HCT116 (cell line): ENCODE data around the gene SPATA17. TPM values are rescaled to one million over a fixed set of nuclear protein-coding genes. Genes with fewer than 3 reads are reported as not detected.

Experiments used
- ATAC-seq: fragments of 200-7000 bp; cut with Tn5 transposase; 2 replicates; pipeline ENCODE4 v1.9.1; 2020; ENCODE audit warnings: mild to moderate bottlenecking, moderate library complexity
- BruUV-seq: library from RNA; stranded (reverse); fragments of 400-500 nt; replicated peaks from 2 replicates; lab custom pipeline; 2021; lab: Mats Ljungman, UMichigan
- CTCF ChIA-PET: fragments of 300-600 bp; sonication (Branson Sonifier 250); formaldehyde crosslinking; loops from one replicate; lab custom pipeline; 2021; ENCODE audit warnings: antibody characterized with exemption; lab: Charles Lee
- POLR2A ChIA-PET: fragments of 300-600, 350-600 bp; sonication (Branson Sonifier 250); formaldehyde crosslinking; loops from one replicate; lab custom pipeline; 2021; ENCODE audit warnings: antibody characterized with exemption; lab: Charles Lee
- RAD21 ChIA-PET, 2 experiments: fragments of 300-600 bp; sonication (Branson Sonifier 250); formaldehyde crosslinking; loops; one replicate each; lab custom pipeline; 2023; ENCODE audit warnings: low total read pairs in 2 of 2; ENCODE audit not compliant: uncharacterized antibody in 2 of 2, unreplicated experiment in 2 of 2, low non-redundant PET in 1 of 2; lab: Charles Lee
- DNase-seq: peaks from one replicate; pipeline ENCODE4 v3.0.0-alpha.2; 2010; ENCODE audit warnings: low read depth, low spot score
- H2AFZ ChIP-seq: fragments of 200-600 bp; shearing (Covaris generic), sonication (generic); 2 replicates; pipeline ENCODE4 v1.6.1; 2017; ENCODE audit warnings: low read depth, mixed run types, mixed read lengths, antibody characterized with exemption, low read length; ENCODE audit not compliant: poor library complexity, severe bottlenecking
- H3K27ac ChIP-seq: 2 replicates; pipeline ENCODE4 v1.5.1; 2012; ENCODE audit warnings: low read depth, low read length
- H3K27me3 ChIP-seq: fragments of 200-600 bp; sonication (generic); 2 replicates; pipeline ENCODE4 v1.6.1; 2016; ENCODE audit warnings: mixed run types, low read length, mixed read lengths; ENCODE audit not compliant: insufficient read depth
- H3K36me3 ChIP-seq, 2 experiments: fragments of 200-500 bp in 1 of 2; fragments of 200-600 bp in 1 of 2; sonication (Bioruptor generic) in 1 of 2; sonication (generic) in 1 of 2; 2 replicates each; pipeline versions ENCODE4 v1.5.1 to v1.6.1; 2014 to 2016; ENCODE audit warnings: low read length in 2 of 2, inconsistent platforms in 1 of 2, mixed read lengths in 1 of 2, mixed run types in 1 of 2; ENCODE audit not compliant: insufficient read depth in 2 of 2, control insufficient read depth in 1 of 2
- H3K4me1 ChIP-seq, 2 experiments: fragments of 200-600 bp in 1 of 2; sonication (generic) in 1 of 2; 2 replicates each; pipeline versions ENCODE4 v1.5.1 to v1.6.1; 2012 to 2017; ENCODE audit warnings: low read length in 2 of 2, inconsistent platforms in 1 of 2, mild to moderate bottlenecking in 1 of 2, mixed read lengths in 1 of 2, mixed run types in 1 of 2, moderate library complexity in 1 of 2; ENCODE audit not compliant: insufficient read depth in 2 of 2, control insufficient read depth in 1 of 2
- H3K4me2 ChIP-seq: fragments of 200-600 bp; sonication (generic); 2 replicates; pipeline ENCODE4 v1.6.1; 2017; ENCODE audit warnings: mixed run types, low read length, mixed read lengths
- H3K4me3 ChIP-seq, 2 experiments: fragments of 200-600 bp in 1 of 2; sonication (generic) in 1 of 2; replicated peaks in 1 of 2; 2 replicates each; pipeline ENCODE4 v1.5.1; 2011 to 2016; ENCODE audit warnings: low read length in 2 of 2, control low read depth in 1 of 2, low read depth in 1 of 2, mild to moderate bottlenecking in 1 of 2, mixed read lengths in 1 of 2, mixed run types in 1 of 2
- H3K79me2 ChIP-seq: fragments of 200-600 bp; sonication (generic); 2 replicates; pipeline ENCODE4 v1.6.1; 2017; ENCODE audit warnings: mild to moderate bottlenecking, mixed run types, low read length, moderate library complexity, mixed read lengths; ENCODE audit not compliant: insufficient read depth
- H3K9ac ChIP-seq: fragments of 200-600 bp; sonication (generic); 2 replicates; pipeline ENCODE4 v1.6.1; 2016; ENCODE audit warnings: low read length, mixed read lengths
- H3K9me2 ChIP-seq: fragments of 200-600 bp; sonication (generic), shearing (Covaris generic); 2 replicates; pipeline ENCODE4 v1.6.1; 2017; ENCODE audit warnings: mixed run types, mild to moderate bottlenecking, moderate library complexity; ENCODE audit not compliant: insufficient read depth
- H3K9me3 ChIP-seq, 2 experiments: fragments of 200-500 bp in 1 of 2; fragments of 200-600 bp in 1 of 2; sonication (Bioruptor generic) in 1 of 2; sonication (generic) in 1 of 2; 2 replicates each; pipeline ENCODE4 v1.6.1; 2014 to 2017; ENCODE audit warnings: low read length in 2 of 2, mixed read lengths in 2 of 2, inconsistent platforms in 1 of 2, low read depth in 1 of 2, mild to moderate bottlenecking in 1 of 2, mixed run types in 1 of 2, moderate library complexity in 1 of 2; ENCODE audit not compliant: control insufficient read depth in 1 of 2, insufficient read depth in 1 of 2
- H4K20me1 ChIP-seq: fragments of 200-600 bp; sonication (generic), shearing (Covaris generic); 2 replicates; pipeline ENCODE4 v1.6.1; 2017; ENCODE audit warnings: mixed run types, mild to moderate bottlenecking, moderate library complexity; ENCODE audit not compliant: insufficient read depth
- CBX3 ChIP-seq: IDR thresholded peaks from 2 replicates; pipeline ENCODE4 v1.6.1; 2012; ENCODE audit warnings: low read depth
- CEBPB ChIP-seq: IDR thresholded peaks from 2 replicates; pipeline ENCODE4 v1.6.1; 2012; ENCODE audit warnings: low read depth
- ELF1 ChIP-seq: IDR thresholded peaks from 2 replicates; pipeline ENCODE4 v1.6.1; 2012; ENCODE audit warnings: low read depth, borderline replicate concordance
- EZH2 ChIP-seq: fragments of 200-600 bp; sonication (generic); IDR thresholded peaks from 2 replicates; pipeline ENCODE4 v1.6.1; 2017; ENCODE audit warnings: antibody characterized with exemption, mixed run types
- JUND ChIP-seq: IDR thresholded peaks from 2 replicates; pipeline ENCODE4 v1.6.1; 2012
- MAX ChIP-seq: IDR thresholded peaks from 2 replicates; pipeline ENCODE4 v1.6.1; 2012
- POLR2AphosphoS5 ChIP-seq: IDR thresholded peaks from 2 replicates; pipeline ENCODE4 v1.6.1; 2011; ENCODE audit warnings: mild to moderate bottlenecking, low read depth, low read length, moderate library complexity
- RAD21 ChIP-seq: IDR thresholded peaks from 2 replicates; pipeline ENCODE4 v1.6.1; 2012; ENCODE audit warnings: low read depth, mild to moderate bottlenecking
- SIN3A ChIP-seq: IDR thresholded peaks from 2 replicates; pipeline ENCODE4 v1.6.1; 2012; ENCODE audit warnings: low read depth
- SP1 ChIP-seq: IDR thresholded peaks from 2 replicates; pipeline ENCODE4 v1.6.1; 2012; ENCODE audit warnings: low read depth
- TCF7L2 ChIP-seq: IDR thresholded peaks from 2 replicates; pipeline ENCODE4 v1.7.0; 2011; ENCODE audit warnings: borderline replicate concordance, inconsistent platforms; ENCODE audit not compliant: insufficient read depth, insufficient read length; ENCODE audit errors: extremely low read depth
- YY1 ChIP-seq: IDR thresholded peaks from 2 replicates; pipeline ENCODE4 v1.6.1; 2011; ENCODE audit warnings: low read length, low read depth, moderate library complexity, mild to moderate bottlenecking; ENCODE audit not compliant: insufficient replicate concordance; ENCODE audit errors: extremely low read depth
- ZFX ChIP-seq: fragments of 450-650 bp; IDR thresholded peaks from 2 replicates; pipeline ENCODE4 v1.6.1; 2017
- ZNF274 ChIP-seq: fragments of 200-500 bp; sonication (Bioruptor generic); IDR thresholded peaks from 2 replicates; pipeline ENCODE4 v1.6.1; 2014; ENCODE audit warnings: mild to moderate bottlenecking, low read depth, low read length, inconsistent platforms
- intact Hi-C: fragments of 100-400 bp; cut with micrococcal nuclease; formaldehyde crosslinking; loops from 2 replicates; pipeline ENCODE4 v1.10.0; 2022
- total RNA-seq: library from RNA; stranded (reverse); gene quantifications from one replicate; pipeline ENCODE4 v1.2.1, GENCODE V29; 2021; ENCODE audit not compliant: unreplicated experiment
- TF ChIP-seq, protein P1 (sequence below), 3 experiments: fragments of 200-600 bp in 1 of 3; sonication (generic) in 1 of 3; IDR thresholded peaks in 2 of 3; conservative IDR thresholded peaks in 1 of 3; 2 replicates each; pipeline ENCODE4 v1.5.1; 2012 to 2017; ENCODE audit warnings: low read depth in 2 of 3, low read length in 2 of 3, antibody characterized with exemption in 1 of 3, borderline replicate concordance in 1 of 3, control low read depth in 1 of 3, mild to moderate bottlenecking in 1 of 3, mixed read lengths in 1 of 3, mixed run types in 1 of 3, moderate library complexity in 1 of 3; ENCODE audit not compliant: insufficient read depth in 1 of 3
- TF ChIP-seq, protein P2 (sequence below): IDR thresholded peaks from 2 replicates; pipeline ENCODE4 v1.6.1; 2012
- TF ChIP-seq, protein P3 (sequence below): IDR thresholded peaks from 2 replicates; pipeline ENCODE4 v1.6.1; 2012; ENCODE audit warnings: low read depth

Gene SPATA17
- total RNA-seq, 1 experiment from 2014 or later = 2.5 TPM

- TF ChIP-seq ZFX (no peak), JUND (no peak), CEBPB (no peak), SIN3A (no peak), CBX3 (no peak), ZNF274 (no peak)
- DNase-seq (no peak), ATAC-seq (no peak)
- Histone ChIP-seq H3K4me1 (no peaks in the 10 kb centered on the region), H2AFZ (no peak overlapping the region), H3K27me3 (no peaks in the 10 kb centered on the region), H3K9me3 (no peaks in the 10 kb centered on the region), H3K79me2 (no peaks in the 10 kb centered on the region), H3K9me2 (no peaks in the 10 kb centered on the region), H3K4me3 (no peak overlapping the region), H3K27ac (no peak overlapping the region), H4K20me1 (no peaks in the 10 kb centered on the region), H3K36me3 (no peaks in the 10 kb centered on the region), H3K9ac (no peak overlapping the region), H3K4me2 (no peak overlapping the region)
- POLR2A ChIA-PET = no interaction called here
- RAD21 ChIA-PET = no interaction called here
- CTCF ChIA-PET = no interaction called here
- BruUV-seq = no TSS peak
- intact Hi-C loops = no loop called here
These were observed 45.6 kb upstream of the SPATA17 start for GRCh38 chr1:217585577-217585976.

- Histone ChIP-seq H3K4me3 (no peak overlapping the region), H3K4me1 (no peaks in the 10 kb centered on the region), H4K20me1 (no peaks in the 10 kb centered on the region), H3K27me3 (no peaks in the 10 kb centered on the region), H3K27ac (no peak overlapping the region), H3K79me2 (no peaks in the 10 kb centered on the region), H3K9me3 (no peaks in the 10 kb centered on the region), H3K9ac (no peak overlapping the region), H3K4me2 (no peak overlapping the region), H3K9me2 (no peaks in the 10 kb centered on the region), H3K36me3 (no peaks in the 10 kb centered on the region), H2AFZ (no peak overlapping the region)
- POLR2A ChIA-PET = no interaction called here
- RAD21 ChIA-PET = no interaction called here
- no peak for DNase-seq
- BruUV-seq = no TSS peak
- CTCF ChIA-PET = no interaction called here
- intact Hi-C loops = no loop called here
- ATAC-seq = no peak
- TF ChIP-seq ELF1 (no peak), ZFX (no peak), RAD21 (no peak), CBX3 (no peak), MAX (no peak), TCF7L2 (no peak), SP1 (no peak), POLR2AphosphoS5 (no peak), CEBPB (no peak), EZH2 (no peak), YY1 (no peak)
- TF ChIP-seq, protein P1, sequence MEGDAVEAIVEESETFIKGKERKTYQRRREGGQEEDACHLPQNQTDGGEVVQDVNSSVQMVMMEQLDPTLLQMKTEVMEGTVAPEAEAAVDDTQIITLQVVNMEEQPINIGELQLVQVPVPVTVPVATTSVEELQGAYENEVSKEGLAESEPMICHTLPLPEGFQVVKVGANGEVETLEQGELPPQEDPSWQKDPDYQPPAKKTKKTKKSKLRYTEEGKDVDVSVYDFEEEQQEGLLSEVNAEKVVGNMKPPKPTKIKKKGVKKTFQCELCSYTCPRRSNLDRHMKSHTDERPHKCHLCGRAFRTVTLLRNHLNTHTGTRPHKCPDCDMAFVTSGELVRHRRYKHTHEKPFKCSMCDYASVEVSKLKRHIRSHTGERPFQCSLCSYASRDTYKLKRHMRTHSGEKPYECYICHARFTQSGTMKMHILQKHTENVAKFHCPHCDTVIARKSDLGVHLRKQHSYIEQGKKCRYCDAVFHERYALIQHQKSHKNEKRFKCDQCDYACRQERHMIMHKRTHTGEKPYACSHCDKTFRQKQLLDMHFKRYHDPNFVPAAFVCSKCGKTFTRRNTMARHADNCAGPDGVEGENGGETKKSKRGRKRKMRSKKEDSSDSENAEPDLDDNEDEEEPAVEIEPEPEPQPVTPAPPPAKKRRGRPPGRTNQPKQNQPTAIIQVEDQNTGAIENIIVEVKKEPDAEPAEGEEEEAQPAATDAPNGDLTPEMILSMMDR (IDR thresholded peaks at IDR 0.05 in 2 of 3, conservative IDR thresholded peaks at IDR 0.05 in 1 of 3; ENCODE audit: borderline replicate concordance in 1 of 3, insufficient read depth in 1 of 3, low read depth in 2 of 3, low read length in 2 of 3) = no peak
- TF ChIP-seq, protein P2, sequence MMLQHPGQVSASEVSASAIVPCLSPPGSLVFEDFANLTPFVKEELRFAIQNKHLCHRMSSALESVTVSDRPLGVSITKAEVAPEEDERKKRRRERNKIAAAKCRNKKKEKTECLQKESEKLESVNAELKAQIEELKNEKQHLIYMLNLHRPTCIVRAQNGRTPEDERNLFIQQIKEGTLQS = no peak
- TF ChIP-seq, protein P3, sequence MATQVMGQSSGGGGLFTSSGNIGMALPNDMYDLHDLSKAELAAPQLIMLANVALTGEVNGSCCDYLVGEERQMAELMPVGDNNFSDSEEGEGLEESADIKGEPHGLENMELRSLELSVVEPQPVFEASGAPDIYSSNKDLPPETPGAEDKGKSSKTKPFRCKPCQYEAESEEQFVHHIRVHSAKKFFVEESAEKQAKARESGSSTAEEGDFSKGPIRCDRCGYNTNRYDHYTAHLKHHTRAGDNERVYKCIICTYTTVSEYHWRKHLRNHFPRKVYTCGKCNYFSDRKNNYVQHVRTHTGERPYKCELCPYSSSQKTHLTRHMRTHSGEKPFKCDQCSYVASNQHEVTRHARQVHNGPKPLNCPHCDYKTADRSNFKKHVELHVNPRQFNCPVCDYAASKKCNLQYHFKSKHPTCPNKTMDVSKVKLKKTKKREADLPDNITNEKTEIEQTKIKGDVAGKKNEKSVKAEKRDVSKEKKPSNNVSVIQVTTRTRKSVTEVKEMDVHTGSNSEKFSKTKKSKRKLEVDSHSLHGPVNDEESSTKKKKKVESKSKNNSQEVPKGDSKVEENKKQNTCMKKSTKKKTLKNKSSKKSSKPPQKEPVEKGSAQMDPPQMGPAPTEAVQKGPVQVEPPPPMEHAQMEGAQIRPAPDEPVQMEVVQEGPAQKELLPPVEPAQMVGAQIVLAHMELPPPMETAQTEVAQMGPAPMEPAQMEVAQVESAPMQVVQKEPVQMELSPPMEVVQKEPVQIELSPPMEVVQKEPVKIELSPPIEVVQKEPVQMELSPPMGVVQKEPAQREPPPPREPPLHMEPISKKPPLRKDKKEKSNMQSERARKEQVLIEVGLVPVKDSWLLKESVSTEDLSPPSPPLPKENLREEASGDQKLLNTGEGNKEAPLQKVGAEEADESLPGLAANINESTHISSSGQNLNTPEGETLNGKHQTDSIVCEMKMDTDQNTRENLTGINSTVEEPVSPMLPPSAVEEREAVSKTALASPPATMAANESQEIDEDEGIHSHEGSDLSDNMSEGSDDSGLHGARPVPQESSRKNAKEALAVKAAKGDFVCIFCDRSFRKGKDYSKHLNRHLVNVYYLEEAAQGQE = no peak
These were observed 44.6 kb upstream of the SPATA17 start for GRCh38 chr1:217586586-217586985.
